ENCODE measurements around the gene MLLT3.

DNA sequence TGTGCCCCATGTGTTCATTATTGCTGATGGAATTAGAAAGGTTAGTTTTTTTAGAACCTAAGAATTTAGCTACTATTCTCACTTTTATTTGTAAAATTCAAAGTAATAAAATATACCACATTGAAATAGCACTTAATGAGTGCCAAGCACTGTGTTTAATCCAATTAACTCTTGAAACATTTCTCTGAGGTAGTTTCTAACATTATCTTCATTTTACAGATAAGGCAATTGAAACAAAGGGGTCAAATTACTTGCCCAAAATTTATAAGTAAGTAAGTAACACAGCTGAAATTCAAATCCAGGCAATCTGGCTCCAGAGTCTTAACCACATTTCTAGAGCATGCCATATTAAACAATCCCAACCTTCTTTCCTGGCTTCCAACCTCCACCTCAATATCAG is 84.2 kb downstream of the MLLT3 start:
- TF ChIP-seq, protein P1, sequence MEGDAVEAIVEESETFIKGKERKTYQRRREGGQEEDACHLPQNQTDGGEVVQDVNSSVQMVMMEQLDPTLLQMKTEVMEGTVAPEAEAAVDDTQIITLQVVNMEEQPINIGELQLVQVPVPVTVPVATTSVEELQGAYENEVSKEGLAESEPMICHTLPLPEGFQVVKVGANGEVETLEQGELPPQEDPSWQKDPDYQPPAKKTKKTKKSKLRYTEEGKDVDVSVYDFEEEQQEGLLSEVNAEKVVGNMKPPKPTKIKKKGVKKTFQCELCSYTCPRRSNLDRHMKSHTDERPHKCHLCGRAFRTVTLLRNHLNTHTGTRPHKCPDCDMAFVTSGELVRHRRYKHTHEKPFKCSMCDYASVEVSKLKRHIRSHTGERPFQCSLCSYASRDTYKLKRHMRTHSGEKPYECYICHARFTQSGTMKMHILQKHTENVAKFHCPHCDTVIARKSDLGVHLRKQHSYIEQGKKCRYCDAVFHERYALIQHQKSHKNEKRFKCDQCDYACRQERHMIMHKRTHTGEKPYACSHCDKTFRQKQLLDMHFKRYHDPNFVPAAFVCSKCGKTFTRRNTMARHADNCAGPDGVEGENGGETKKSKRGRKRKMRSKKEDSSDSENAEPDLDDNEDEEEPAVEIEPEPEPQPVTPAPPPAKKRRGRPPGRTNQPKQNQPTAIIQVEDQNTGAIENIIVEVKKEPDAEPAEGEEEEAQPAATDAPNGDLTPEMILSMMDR (IDR thresholded peaks at IDR 0.05) = no peak
- no peak for TF ChIP-seq POLR2A (IDR thresholded peaks at IDR 0.05)

Measured in body of pancreas (tissue), 4 donors.